ENCODE data around the gene PLEKHA8. TPM values are rescaled to one million over a fixed set of nuclear protein-coding genes. Genes with fewer than 3 reads are reported as not detected.
A peak's percentile ranks its signal among the peaks of the same experiment; 100 is the strongest.

The PLEKHA8 gene
- total RNA-seq (2021) (23.0 and 29.6 TPM in 2 replicates), Bru-seq, nascent RNA (percentile 74 among the genes with signal in this experiment), BruChase-seq, experiment 1, labeled RNA remaining after a 2-hour chase (percentile 85 among the genes with signal in this experiment), BruChase-seq, experiment 2, labeled RNA remaining after a 6-hour chase (percentile 69 among the genes with signal in this experiment)
- long read RNA-seq, full-length matches to known transcripts, result 14 of 30 reads
- long read RNA-seq, partial matches to known transcripts, result 3 of 30 reads
- long read RNA-seq, other reads (novel, unspliced or antisense), result 13 of 30 reads

- Histone ChIP-seq H3K9me3 (ENCODE audit: insufficient read depth, low read depth) (no peaks in the 10 kb centered on the region), H3K4me1 (replicated peaks; ENCODE audit: insufficient read depth) (peaks cover 61% of the 10 kb centered on the region), H3K9me2 (ENCODE audit: insufficient read depth) (no peaks in the 10 kb centered on the region), H3K36me3 (ENCODE audit: low read depth) (0 out of 2 replicates have a peak, but pooled peaks cover 2% of the 10 kb centered on the region), H3K79me2 (ENCODE audit: low read depth) (peaks cover 70% of the 10 kb centered on the region), H4K20me1 (ENCODE audit: insufficient read depth) (no peaks in the 10 kb centered on the region), H3K4me2 (peak within 1 kb of the TSS; percentile 93), H3F3A (ENCODE audit: insufficient read depth, low read depth) (peaks cover 32% of the 10 kb centered on the region), H3K27me3 (ENCODE audit: insufficient read depth, low read depth) (no peaks in the 10 kb centered on the region), H3K27ac (peak within 1 kb of the TSS; percentile 66), H3K4me3 (peak within 1 kb of the TSS; percentile 75), H2AFZ (peak within 1 kb of the TSS; percentile 88)
- intact Hi-C loops (cut with micrococcal nuclease; ENCODE audit: unreplicated experiment), result loop anchor here (2.0 to 5.0 kb wide), 5 partner anchors 107 to 421 kb away; partner anchors contain the start of genes MTURN and ZNRF2
- BruUV-seq (replicated peaks), result no TSS peak
- TF ChIP-seq EZH2 (IDR thresholded peaks at IDR 0.05; ENCODE audit: low read depth) (no peak), CTCF (conservative IDR thresholded peaks at IDR 0.05) (no peak)
- peak; percentile 74 to 95 for DNase-seq
- ChIA-PET CTCF (no interaction called here), POLR2A (ENCODE audit: unreplicated experiment) (interaction anchor here (0.6 kb wide), 1 partner anchor 838 kb away, joined by 4 read pairs; no protein-coding TSS in a partner anchor)
Measured at GRCh38 chr7:30028216-30028748, at the start of gene PLEKHA8. Gene PLEKHA8 (plus strand): TSS chr7:30028412. CDS start chr7:30028763, 351 bp downstream.

GRCh38 chr7:29980151-29980550 is 48.1 kb upstream of the PLEKHA8 start:
- Histone ChIP-seq H3K4me2 (no peak overlapping the region), H3K79me2 (ENCODE audit: low read depth) (peaks cover 39% of the 10 kb centered on the region), H3K4me3 (no peak overlapping the region), H3K4me1 (replicated peaks; ENCODE audit: insufficient read depth) (no peaks in the 10 kb centered on the region), H3K9me3 (ENCODE audit: insufficient read depth, low read depth) (no peaks in the 10 kb centered on the region), H3K9me2 (ENCODE audit: insufficient read depth) (no peaks in the 10 kb centered on the region), H3K36me3 (ENCODE audit: low read depth) (0 out of 2 replicates have a peak, but pooled peaks cover 6% of the 10 kb centered on the region), H3F3A (ENCODE audit: insufficient read depth, low read depth) (no peaks in the 10 kb centered on the region), H4K20me1 (ENCODE audit: insufficient read depth) (peaks cover 7% of the 10 kb centered on the region; the same call in 1 of the 2 replicates), H3K27ac (no peak overlapping the region), H3K27me3 (ENCODE audit: insufficient read depth, low read depth) (no peaks in the 10 kb centered on the region), H2AFZ (no peak overlapping the region)
- ChIA-PET CTCF (no interaction called here), POLR2A (ENCODE audit: unreplicated experiment) (no interaction called here)
- no peak for DNase-seq
- TF ChIP-seq CTCF (conservative IDR thresholded peaks at IDR 0.05), result no peak
- no peak for TF ChIP-seq EZH2 (IDR thresholded peaks at IDR 0.05; ENCODE audit: low read depth)
- intact Hi-C loops (cut with micrococcal nuclease; ENCODE audit: unreplicated experiment), result no loop called here
- BruUV-seq (replicated peaks), result no TSS peak

- Histone ChIP-seq H2AFZ (peak overlapping the region; percentile 81; the same call in 1 of the 2 replicates), H3K36me3 (ENCODE audit: low read depth) (0 out of 2 replicates have a peak, but pooled peaks cover under 1% of the 10 kb centered on the region), H3K4me3 (peak overlapping the region; percentile 38), H3K27me3 (ENCODE audit: insufficient read depth, low read depth) (no peaks in the 10 kb centered on the region), H4K20me1 (ENCODE audit: insufficient read depth) (no peaks in the 10 kb centered on the region), H3K4me2 (peak overlapping the region; percentile 74), H3K4me1 (replicated peaks; ENCODE audit: insufficient read depth) (peaks cover 37% of the 10 kb centered on the region), H3K9me3 (ENCODE audit: insufficient read depth, low read depth) (no peaks in the 10 kb centered on the region), H3K27ac (peak overlapping the region; percentile 87), H3K79me2 (ENCODE audit: low read depth) (peaks cover 56% of the 10 kb centered on the region), H3K9me2 (ENCODE audit: insufficient read depth) (no peaks in the 10 kb centered on the region), H3F3A (ENCODE audit: insufficient read depth, low read depth) (peaks cover 30% of the 10 kb centered on the region)
- TF ChIP-seq CTCF (conservative IDR thresholded peaks at IDR 0.05) (no peak), EZH2 (IDR thresholded peaks at IDR 0.05; ENCODE audit: low read depth) (no peak)
- BruUV-seq (replicated peaks), result no TSS peak
- intact Hi-C loops (cut with micrococcal nuclease; ENCODE audit: unreplicated experiment), result loop anchor here (5.0 kb wide), 2 partner anchors 380 to 575 kb away; no protein-coding TSS in a partner anchor
- DNase-seq, result peak; percentile 8 to 84
- CTCF ChIA-PET, result interaction anchor here (1.3 kb wide), 1 partner anchor 66 kb away, joined by 3 read pairs; no protein-coding TSS in a partner anchor
- POLR2A ChIA-PET (ENCODE audit: unreplicated experiment), result interaction anchor here (0.5 to 0.6 kb wide), 2 partner anchors 9 to 16 kb away, joined by 6 to 28 read pairs; no protein-coding TSS in a partner anchor
Measured at GRCh38 chr7:29987083-29987482, 41.1 kb upstream of the PLEKHA8 start.

All from PC-9 (cell line).